WTC11 (cell line): ENCODE measurements around the gene TCTN3.

Experiments
- CTCF ChIP-seq: fragments of 200-600 bp; IDR thresholded peaks from 2 replicates; pipeline ENCODE4 v1.8.0; 2022; ENCODE audit warnings: antibody characterized with exemption
- ETV6 ChIP-seq: sonication (generic); formaldehyde crosslinking; IDR thresholded peaks from 2 replicates; pipeline ENCODE4 v1.8.1; 2022; ENCODE audit warnings: mild to moderate bottlenecking, missing genetic modification reagents
- GTF2I ChIP-seq: fragments of 250-450 bp; sonication (Bioruptor Pico); conservative IDR thresholded peaks from 2 replicates; pipeline ENCODE4 v1.4.0; 2021; ENCODE audit warnings: mild to moderate bottlenecking
- MAX ChIP-seq: sonication (generic); formaldehyde crosslinking; IDR thresholded peaks from 2 replicates; pipeline ENCODE4 v1.8.0; 2022; ENCODE audit warnings: mild to moderate bottlenecking, missing genetic modification reagents
- NFYB ChIP-seq: sonication (generic); formaldehyde crosslinking; conservative IDR thresholded peaks from 2 replicates; pipeline ENCODE4 v1.8.0; 2022; ENCODE audit warnings: low read depth, missing genetic modification reagents
- ZNF138 ChIP-seq: sonication (generic); formaldehyde crosslinking; conservative IDR thresholded peaks from 2 replicates; pipeline ENCODE4 v1.8.1; 2022; ENCODE audit warnings: mild to moderate bottlenecking, moderate library complexity, missing genetic modification reagents
- TF ChIP-seq, protein P1 (sequence below): sonication (generic); formaldehyde crosslinking; conservative IDR thresholded peaks from 2 replicates; pipeline ENCODE4 v1.8.1; 2022; ENCODE audit warnings: mild to moderate bottlenecking, missing genetic modification reagents
- TF ChIP-seq, protein P2 (sequence below): sonication (generic); formaldehyde crosslinking; IDR thresholded peaks from 2 replicates; pipeline ENCODE4 v1.8.1; 2023; ENCODE audit warnings: mild to moderate bottlenecking, moderate library complexity, missing genetic modification reagents
- TF ChIP-seq, protein P3 (sequence below): sonication (generic); formaldehyde crosslinking; IDR thresholded peaks from 2 replicates; pipeline ENCODE4 v1.8.0; 2022; ENCODE audit warnings: mild to moderate bottlenecking, missing genetic modification reagents

- TF ChIP-seq, protein P1, sequence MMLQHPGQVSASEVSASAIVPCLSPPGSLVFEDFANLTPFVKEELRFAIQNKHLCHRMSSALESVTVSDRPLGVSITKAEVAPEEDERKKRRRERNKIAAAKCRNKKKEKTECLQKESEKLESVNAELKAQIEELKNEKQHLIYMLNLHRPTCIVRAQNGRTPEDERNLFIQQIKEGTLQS (CRISPR knock-in tag): no peak
- peak; percentile 99 for TF ChIP-seq CTCF
- TF ChIP-seq ZNF138 (CRISPR knock-in tag): no peak
- peak; percentile 77 for TF ChIP-seq NFYB (CRISPR knock-in tag)
- TF ChIP-seq, protein P2, sequence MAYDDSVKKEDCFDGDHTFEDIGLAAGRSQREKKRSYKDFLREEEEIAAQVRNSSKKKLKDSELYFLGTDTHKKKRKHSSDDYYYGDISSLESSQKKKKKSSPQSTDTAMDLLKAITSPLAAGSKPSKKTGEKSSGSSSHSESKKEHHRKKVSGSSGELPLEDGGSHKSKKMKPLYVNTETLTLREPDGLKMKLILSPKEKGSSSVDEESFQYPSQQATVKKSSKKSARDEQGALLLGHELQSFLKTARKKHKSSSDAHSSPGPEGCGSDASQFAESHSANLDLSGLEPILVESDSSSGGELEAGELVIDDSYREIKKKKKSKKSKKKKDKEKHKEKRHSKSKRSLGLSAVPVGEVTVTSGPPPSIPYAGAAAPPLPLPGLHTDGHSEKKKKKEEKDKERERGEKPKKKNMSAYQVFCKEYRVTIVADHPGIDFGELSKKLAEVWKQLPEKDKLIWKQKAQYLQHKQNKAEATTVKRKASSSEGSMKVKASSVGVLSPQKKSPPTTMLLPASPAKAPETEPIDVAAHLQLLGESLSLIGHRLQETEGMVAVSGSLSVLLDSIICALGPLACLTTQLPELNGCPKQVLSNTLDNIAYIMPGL (CRISPR knock-in tag): peak; percentile 60; the same call in 1 of the 2 replicates
- TF ChIP-seq, protein P3, sequence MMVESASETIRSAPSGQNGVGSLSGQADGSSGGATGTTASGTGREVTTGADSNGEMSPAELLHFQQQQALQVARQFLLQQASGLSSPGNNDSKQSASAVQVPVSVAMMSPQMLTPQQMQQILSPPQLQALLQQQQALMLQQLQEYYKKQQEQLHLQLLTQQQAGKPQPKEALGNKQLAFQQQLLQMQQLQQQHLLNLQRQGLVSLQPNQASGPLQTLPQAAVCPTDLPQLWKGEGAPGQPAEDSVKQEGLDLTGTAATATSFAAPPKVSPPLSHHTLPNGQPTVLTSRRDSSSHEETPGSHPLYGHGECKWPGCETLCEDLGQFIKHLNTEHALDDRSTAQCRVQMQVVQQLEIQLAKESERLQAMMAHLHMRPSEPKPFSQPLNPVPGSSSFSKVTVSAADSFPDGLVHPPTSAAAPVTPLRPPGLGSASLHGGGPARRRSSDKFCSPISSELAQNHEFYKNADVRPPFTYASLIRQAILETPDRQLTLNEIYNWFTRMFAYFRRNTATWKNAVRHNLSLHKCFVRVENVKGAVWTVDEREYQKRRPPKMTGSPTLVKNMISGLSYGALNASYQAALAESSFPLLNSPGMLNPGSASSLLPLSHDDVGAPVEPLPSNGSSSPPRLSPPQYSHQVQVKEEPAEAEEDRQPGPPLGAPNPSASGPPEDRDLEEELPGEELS: no peak
- TF ChIP-seq ETV6 (CRISPR knock-in tag): peak; percentile 77
- peak; percentile 99 for TF ChIP-seq GTF2I (CRISPR knock-in tag)
- peak; percentile 84 for TF ChIP-seq MAX (CRISPR knock-in tag)
These were observed at the start of gene TCTN3 for GRCh38 chr10:95693668-95694534.
